Globus pallidus (tissue), 1 donor: ENCODE data around the gene GTPBP6.
"Not testable (repeated sequence)": the region's sequence is repeated elsewhere in the genome, so short reads cannot be mapped to it uniquely, and the experiment has no call there.

Experiments
- DNase-seq: peaks from one replicate; pipeline ENCODE4 v3.0.0-alpha.2; 2015; ENCODE audit warnings: low spot score

Gene GTPBP6

DNA sequence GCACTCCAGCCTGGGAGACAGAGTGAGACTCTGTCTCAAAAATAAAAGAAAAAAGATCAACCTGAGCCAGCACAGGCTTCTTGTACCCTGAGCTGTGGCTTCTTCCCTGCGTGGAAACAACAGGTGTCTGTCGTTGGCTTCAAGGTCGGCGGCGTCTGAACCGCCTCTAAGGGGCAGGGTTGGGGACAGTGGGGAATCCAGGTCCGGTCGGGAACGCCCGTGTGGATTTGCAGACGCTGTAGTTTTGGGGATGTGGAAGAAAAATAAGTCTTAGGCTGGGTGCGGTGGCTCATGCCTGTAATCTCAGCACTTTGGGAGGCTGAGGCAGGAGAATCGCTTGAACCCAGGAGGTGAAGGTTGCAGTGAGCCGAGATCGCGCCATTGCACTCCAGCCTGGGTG is 54.6 kb downstream of the GTPBP6 start:
- DNase-seq, result not testable (repeated sequence)

DNA sequence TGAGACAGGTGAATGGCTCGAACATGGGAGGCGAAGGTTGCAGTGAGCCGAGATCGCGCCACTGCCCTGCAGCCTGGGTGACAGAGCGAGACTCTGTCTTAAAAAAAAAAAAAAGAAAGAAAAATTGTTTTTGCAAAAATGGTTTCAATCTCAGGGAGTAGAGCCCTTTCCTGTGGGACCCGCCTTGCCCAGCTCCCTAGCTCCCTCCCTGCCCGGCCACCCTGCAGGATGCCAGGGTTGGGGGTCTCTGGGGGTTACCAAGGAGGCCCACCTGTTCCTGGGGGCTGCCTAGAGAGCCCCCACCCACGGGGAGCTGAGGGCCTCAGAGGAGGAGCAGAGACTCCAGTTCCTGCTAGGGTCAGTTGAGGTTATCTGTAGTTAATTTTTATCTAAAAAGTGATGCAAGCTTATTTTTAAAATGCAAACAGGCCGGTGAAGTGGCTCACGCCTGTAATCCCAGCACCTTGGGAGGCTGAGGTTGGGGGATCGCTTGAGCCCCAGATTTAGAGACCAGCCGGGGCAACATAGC is 56.2 kb downstream of the GTPBP6 start:
- no peak for DNase-seq

DNA sequence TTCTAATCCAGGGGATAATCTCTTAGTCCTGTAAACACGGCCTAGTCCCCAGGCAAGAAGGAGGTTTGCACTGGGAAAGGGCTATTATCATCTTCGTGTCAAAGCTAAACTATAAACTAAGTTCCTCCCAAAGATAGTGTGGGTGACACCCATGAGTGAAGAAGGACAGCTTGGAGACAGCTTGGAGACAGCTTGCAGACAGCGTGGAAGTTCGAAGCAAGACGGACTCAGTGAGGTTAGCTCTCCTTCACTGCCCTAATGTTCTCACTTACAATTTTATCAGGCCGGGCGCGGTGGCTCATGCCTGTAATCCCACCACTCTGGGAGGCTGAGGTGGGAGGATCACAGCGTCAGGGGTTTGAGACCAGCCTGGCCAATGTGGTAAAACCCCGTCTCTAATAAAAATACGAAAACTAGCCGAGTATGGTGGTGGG is 56.7 kb downstream of the GTPBP6 start:
- DNase-seq, result no peak

DNA sequence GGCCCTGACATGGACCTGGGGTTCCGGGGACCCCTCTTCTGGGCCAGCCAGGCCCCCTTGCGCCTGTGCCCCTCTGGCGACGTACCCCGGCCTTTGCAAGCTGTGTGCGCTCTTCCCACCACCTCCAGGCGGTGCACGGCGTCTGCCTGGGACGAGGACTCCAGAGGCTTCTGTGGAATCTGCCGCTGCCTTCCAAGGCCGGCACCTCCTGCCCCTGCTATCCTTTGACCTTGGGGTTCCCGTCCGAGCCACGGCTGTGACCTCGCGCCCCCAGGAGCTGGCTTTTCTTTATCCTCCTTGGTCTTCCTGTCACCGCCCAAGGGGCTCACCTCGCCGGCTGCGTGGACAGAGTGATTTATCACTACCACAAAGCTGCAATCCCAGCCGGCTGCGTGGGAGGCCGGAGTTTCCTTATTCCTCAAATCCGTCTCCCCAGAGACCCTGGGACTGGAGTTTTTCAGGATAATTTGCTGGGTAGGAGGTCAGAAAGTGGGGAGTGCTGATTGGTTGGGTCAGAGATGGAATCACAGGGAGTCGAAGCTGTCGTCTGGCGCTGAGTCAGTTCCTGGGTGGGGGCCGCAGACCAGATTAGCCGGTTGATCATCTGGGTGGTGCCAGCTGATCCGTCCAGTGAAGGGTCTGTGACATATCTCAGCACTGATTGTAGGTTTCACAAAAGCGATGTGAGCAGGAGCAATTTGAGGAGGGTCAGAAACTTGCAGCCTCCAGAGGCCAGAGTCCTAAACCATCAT is 57.3 kb downstream of the GTPBP6 start:
- no peak for DNase-seq

DNA sequence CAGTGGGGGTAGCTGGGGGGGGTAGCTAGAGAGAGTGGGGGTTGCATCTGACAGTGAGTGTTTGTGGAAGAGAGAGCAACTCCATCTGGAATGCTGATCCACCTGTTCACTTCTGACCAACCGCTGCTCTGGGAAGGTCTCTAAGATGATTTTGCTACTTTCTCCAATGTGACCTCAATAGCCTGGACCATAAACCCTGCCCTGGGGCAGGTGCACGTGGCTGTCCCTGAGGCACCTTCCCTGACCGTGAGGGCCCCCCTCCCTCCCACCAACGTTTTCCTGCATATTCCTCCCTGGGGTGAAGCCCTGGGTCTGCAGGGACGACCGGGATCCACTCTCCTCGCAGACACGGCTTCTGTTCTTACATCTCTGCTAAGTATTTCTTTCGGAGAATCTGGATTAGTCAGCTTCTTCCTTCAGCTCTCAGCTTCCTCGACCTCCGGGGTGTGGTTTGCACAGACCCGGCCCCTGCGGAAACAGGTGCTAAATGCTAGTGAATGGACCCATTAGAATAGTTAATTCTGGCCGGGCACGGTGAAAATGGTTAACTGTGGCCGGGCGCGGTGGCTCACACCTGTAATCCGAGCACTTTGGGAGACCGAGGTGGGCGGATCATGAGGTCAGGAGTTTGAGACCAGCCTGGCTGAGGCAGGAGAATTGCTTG is 58.8 kb downstream of the GTPBP6 start:
- DNase-seq, result no peak

DNA sequence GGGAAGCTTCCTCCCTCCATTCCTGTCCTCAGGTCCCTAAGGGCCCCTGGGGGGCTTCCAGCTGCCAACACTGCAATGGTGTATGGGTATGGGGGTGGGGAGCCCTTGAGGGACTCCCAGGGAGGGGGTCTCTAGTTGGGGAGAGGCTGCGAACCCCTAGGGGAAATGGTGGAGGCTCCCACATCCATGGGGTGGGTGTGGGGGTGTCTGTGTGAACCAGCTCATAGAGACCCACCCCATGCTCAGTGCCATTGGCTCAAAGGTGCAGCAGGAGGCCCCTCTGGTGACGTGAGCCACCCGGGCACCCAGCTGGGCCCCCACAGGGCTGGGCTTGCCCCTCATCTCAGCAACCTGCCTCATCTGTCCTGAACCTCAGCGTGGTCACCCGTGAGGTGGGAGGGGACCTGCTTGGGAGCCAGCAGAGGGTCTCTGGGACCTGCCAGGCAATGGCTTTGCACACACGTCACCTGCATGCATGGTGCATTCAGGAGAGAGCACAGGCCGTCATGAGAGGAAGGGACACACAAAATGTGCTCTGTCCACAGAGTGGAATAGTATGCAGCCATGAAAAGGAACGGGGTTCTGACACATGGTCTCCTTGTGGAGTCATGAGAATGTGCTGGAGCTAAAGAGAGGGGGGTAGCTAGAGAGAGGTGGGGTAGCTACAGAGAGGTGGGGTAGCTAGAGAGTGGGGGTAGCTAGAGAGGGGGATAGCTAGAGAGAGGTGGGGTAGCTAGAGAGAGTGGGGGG is 60.1 kb downstream of the GTPBP6 start:
- DNase-seq, result no peak

DNA sequence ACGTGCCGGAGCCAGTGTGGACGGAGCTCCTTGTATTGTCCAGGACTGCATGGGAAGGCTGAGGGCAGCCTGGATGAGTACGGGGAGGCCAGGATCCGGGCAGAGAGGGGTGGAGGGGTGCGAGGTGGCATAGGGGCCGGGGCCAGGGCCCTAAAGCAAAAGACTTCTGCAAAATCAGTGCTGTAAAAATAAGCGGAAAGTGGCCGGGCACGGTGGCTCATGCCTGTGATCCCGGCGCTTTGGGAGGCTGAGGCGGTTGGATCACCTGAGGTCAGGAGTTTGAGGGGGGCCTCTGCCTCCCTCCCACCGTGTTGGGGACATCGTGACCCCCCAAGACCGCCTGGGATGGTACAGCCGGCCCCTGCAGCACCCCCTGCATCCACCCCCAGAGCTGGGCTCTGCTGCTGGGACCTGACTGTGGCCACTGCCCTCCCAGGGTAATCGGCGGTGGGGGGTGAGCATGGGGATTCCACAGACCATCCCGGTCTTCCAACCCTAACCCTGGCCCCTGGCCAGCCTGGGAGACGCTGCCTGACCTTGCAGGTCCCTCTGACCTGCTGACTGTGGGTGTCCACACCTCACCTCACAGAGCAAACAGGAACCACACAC is 60.8 kb downstream of the GTPBP6 start:
- no peak for DNase-seq

DNA sequence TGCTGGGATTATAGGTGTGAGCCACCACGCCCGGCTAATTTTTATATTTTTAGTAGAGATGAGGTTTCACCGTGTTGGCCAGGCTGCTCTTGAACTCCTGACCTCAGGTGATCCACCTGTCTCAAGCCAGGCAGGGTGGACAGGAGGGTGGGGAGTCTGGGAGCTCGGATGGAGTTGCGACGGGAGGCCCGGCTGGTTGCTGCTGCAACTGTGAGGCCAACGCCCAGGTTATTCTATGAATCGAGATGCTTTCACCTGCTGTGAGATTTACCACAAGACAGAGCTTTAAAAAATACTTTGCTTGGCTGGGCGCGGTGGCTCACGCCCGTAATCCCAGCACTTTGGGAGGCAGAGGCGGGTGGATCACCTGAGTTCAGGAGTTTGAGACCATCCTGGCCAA is 61.5 kb downstream of the GTPBP6 start:
- DNase-seq, result not testable (repeated sequence)

DNA sequence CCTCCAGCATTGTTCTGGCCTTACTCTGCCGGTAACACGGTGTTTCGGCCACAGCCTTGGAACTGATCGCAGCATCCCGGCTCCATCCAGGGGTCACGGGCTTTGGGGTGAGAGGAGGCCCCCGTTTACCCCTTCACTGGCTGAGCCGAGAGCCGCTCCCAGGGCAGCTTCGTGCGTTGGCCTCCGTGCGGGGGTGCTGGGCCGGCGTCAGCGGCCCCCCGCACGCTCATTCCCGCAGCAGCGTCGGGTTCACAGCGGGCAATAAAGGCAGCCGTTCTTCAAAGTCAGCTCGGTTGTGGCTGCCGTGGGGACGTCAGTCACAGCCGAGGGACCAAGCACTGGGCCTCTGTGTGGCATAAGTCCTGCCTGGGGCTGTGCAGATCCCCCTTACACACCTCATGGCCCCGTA is 62.7 kb downstream of the GTPBP6 start:
- no peak for DNase-seq
